ENCODE data around the gene LRMDA. TPM values are rescaled to one million over a fixed set of nuclear protein-coding genes. Genes with fewer than 3 reads are reported as not detected.

Gene LRMDA
- total RNA-seq, 5 donors from 2014 or later (not counting 1 experiment from before 2014, with no cell fraction given): 0.30 to 1.2 TPM; not detected in 3

DNA sequence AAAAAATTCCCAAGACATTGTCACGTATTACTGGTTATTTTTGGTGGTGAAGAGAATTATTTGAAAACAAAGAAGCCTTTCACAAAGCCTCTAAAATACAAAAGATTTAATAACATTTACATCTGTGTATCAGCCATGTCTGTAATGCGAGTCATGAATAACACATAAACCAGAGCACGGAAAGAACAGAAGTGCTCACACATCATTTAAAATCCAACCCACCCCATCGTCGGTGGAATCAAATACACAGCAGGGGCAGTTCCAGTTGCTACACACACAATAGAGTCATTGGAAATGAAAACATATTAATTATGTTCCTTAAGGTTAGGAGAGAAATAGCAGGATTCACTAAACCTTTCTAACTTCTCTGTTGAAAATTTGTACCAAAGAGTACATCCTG, 1108.9 kb downstream of the LRMDA start:
- H3K4me3 ChIP-seq (ENCODE audit: control insufficient read depth in 1 of 2, extremely low read depth in 1 of 2, low read length in 1 of 2): no peak overlapping the region
- ChIA-PET POLR2A (no interaction called here), CTCF (no interaction called here)
- no peaks in the 10 kb centered on the region for H3K4me1 ChIP-seq (ENCODE audit: control insufficient read depth in 1 of 2, extremely low read depth in 1 of 2, insufficient read depth in 2 of 2, low read length in 2 of 2)
- H3K36me3 ChIP-seq (ENCODE audit: control insufficient read depth in 2 of 2, extremely low read depth in 1 of 2, insufficient read depth in 1 of 2, low read length in 1 of 2): no peaks in the 10 kb centered on the region
- Mint-ChIP-seq H3K4me1 (no peaks in the 10 kb centered on the region), H3K27me3 (no peaks in the 10 kb centered on the region), H3K9me3 (peaks cover 0 to 3% (median 0%) of the 10 kb centered on the region in 3 donors), H3K36me3 (no peaks in the 10 kb centered on the region), H3K4me3 (no peak overlapping the region), H3K27ac (no peak overlapping the region)
- no peaks in the 10 kb centered on the region for H3K9me3 ChIP-seq
- 83% methylated on average over 1 of the region's 5 CpGs for WGBS (ENCODE audit: insufficient coverage)
- no peak for DNase-seq
- no peak for ATAC-seq (replicated peaks in 1 of 4)
- H3K27me3 ChIP-seq (replicated peaks in 1 of 2; ENCODE audit: control insufficient read depth in 2 of 2, extremely low read depth in 1 of 2, insufficient read depth in 2 of 2, low read length in 1 of 2): no peaks in the 10 kb centered on the region
- no peak overlapping the region for H3K27ac ChIP-seq (ENCODE audit: low read length)

DNA sequence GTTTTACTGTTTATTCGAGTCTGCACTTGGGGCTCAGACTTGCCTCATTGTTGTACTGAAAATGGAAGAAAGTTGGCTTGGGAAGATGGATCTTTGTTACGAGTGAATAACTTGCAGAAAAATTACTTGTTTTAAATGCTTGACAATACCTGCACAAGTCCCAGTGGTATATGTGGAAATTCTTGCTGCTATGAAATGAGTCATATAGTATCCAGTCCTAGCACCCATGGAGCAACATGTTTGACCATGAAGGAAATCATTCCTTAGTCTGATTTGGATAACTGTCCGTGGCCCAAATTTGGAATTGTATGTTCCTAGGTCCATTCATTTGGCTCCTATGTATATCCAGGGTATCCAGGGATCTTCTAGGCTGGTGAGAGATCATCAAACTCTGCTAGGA, 1109.4 kb downstream of the LRMDA start:
- Mint-ChIP-seq H3K4me1 (no peaks in the 10 kb centered on the region), H3K36me3 (no peaks in the 10 kb centered on the region), H3K27ac (no peak overlapping the region), H3K9me3 (peaks cover 0 to 3% (median 0%) of the 10 kb centered on the region in 3 donors), H3K27me3 (no peaks in the 10 kb centered on the region), H3K4me3 (no peak overlapping the region)
- H3K27me3 ChIP-seq (replicated peaks in 1 of 2; ENCODE audit: control insufficient read depth in 2 of 2, extremely low read depth in 1 of 2, insufficient read depth in 2 of 2, low read length in 1 of 2): no peaks in the 10 kb centered on the region
- H3K27ac ChIP-seq (ENCODE audit: low read length): no peak overlapping the region
- H3K4me1 ChIP-seq (ENCODE audit: control insufficient read depth in 1 of 2, extremely low read depth in 1 of 2, insufficient read depth in 2 of 2, low read length in 2 of 2): no peaks in the 10 kb centered on the region
- H3K4me3 ChIP-seq (ENCODE audit: control insufficient read depth in 1 of 2, extremely low read depth in 1 of 2, low read length in 1 of 2): no peak overlapping the region
- no peaks in the 10 kb centered on the region for H3K36me3 ChIP-seq (ENCODE audit: control insufficient read depth in 2 of 2, extremely low read depth in 1 of 2, insufficient read depth in 1 of 2, low read length in 1 of 2)
- DNase-seq (no peak), ATAC-seq (replicated peaks in 1 of 4) (no peak)
- no peaks in the 10 kb centered on the region for H3K9me3 ChIP-seq
- POLR2A ChIA-PET: no interaction called here
- CTCF ChIA-PET: no interaction called here
- WGBS (ENCODE audit: insufficient coverage): 50% methylated on average over 1 of the region's 3 CpGs

DNA sequence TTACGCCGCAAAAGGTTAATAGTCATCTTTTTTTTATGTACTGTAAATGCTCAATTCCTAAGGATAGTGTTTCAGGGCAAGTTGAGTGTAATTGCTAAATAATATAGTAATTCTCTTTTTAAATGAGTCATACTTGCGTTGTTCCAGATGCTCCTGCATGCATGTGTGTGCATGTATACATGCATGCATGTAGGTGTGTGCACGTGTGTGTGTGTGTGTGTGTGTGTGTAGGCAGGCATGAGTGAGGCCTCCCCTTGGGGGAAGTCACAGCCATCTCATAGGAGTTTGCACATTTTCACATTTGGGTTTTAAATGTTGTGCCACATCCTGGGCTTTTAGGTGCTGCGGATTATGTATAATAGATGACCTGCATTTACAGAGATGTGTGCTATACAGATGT, 1110.4 kb downstream of the LRMDA start:
- DNase-seq: no peak
- Histone ChIP-seq H3K9me3 (no peaks in the 10 kb centered on the region), H3K36me3 (ENCODE audit: control insufficient read depth in 2 of 2, extremely low read depth in 1 of 2, insufficient read depth in 1 of 2, low read length in 1 of 2) (no peaks in the 10 kb centered on the region), H3K4me3 (ENCODE audit: control insufficient read depth in 1 of 2, extremely low read depth in 1 of 2, low read length in 1 of 2) (no peak overlapping the region), H3K27me3 (replicated peaks in 1 of 2; ENCODE audit: control insufficient read depth in 2 of 2, extremely low read depth in 1 of 2, insufficient read depth in 2 of 2, low read length in 1 of 2) (no peaks in the 10 kb centered on the region), H3K27ac (ENCODE audit: low read length) (no peak overlapping the region), H3K4me1 (ENCODE audit: control insufficient read depth in 1 of 2, extremely low read depth in 1 of 2, insufficient read depth in 2 of 2, low read length in 2 of 2) (no peaks in the 10 kb centered on the region)
- H3K27ac Mint-ChIP-seq: no peak overlapping the region
- H3K4me1 Mint-ChIP-seq: no peaks in the 10 kb centered on the region
- WGBS (ENCODE audit: insufficient coverage): 90% methylated on average over 2 of the region's 5 CpGs
- H3K27me3 Mint-ChIP-seq: no peaks in the 10 kb centered on the region
- no peak overlapping the region for H3K4me3 Mint-ChIP-seq
- CTCF ChIA-PET: no interaction called here
- ATAC-seq (replicated peaks in 1 of 4): no peak
- H3K36me3 Mint-ChIP-seq: no peaks in the 10 kb centered on the region
- POLR2A ChIA-PET: no interaction called here
- peaks cover 0 to 3% (median 0%) of the 10 kb centered on the region in 3 donors for H3K9me3 Mint-ChIP-seq

DNA sequence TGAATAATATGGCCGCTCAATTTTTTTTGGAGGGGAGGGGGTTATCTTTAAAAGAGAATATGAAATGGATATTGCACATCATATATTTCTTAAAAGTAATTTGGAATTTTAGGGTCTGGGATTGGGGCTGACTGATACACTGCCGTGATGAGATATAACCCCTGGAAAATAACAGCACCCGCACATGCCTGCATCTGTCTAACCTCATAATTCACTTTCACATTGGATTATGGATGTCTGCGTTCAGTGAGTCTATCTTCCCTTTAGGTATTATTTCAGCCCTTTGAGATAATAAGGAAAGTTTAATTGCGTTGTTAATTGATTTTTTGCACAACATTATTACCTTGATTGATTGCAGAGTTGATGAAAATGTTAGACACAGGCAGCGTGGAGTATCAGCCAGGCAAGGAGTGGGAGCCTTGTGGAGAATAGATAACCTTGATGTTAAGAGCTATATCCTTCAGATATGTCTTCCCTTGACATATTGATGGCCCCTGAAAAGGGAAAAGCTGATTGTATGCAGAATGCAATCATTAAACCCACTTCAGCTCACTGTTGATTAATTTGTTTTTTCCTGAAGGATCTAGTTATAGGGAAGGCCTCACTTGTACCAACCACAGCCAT, 1111.0 kb downstream of the LRMDA start:
- no peak for ATAC-seq (replicated peaks in 1 of 4)
- POLR2A ChIA-PET: no interaction called here

DNA sequence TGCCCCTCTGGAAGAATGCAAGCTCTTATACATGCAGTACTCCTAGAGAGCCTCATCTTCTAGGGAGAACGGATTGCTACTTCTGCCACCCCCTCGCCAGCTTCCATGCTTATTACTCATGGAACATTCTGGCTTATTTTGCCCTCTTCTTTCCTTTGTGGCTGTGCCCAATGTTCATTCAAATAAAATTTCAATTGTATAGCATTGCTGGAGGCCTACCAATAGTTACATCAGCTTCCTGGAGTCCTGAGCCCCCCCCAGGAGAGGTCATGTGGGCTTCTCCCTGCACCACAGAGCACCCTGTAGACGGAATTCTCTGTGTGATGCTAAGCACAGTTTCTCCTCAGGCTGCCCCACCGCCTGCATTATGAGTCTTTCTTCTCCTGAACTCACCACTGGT, 1112.2 kb downstream of the LRMDA start:
- H3K36me3 Mint-ChIP-seq: no peaks in the 10 kb centered on the region
- H3K27ac ChIP-seq (ENCODE audit: low read length): no peak overlapping the region

More for the DNA sequence above, 1111.0 kb downstream of the LRMDA start:
- no peak overlapping the region for H3K27ac ChIP-seq (ENCODE audit: low read length)
- H3K4me3 ChIP-seq (ENCODE audit: control insufficient read depth in 1 of 2, extremely low read depth in 1 of 2, low read length in 1 of 2): no peak overlapping the region
- CTCF ChIA-PET: interaction anchor here in 1 of 2 donors (1.1 kb wide), 1 partner anchor 12 kb away, joined by 3 read pairs; no protein-coding TSS in a partner anchor
- Mint-ChIP-seq H3K27me3 (no peaks in the 10 kb centered on the region), H3K36me3 (no peaks in the 10 kb centered on the region), H3K9me3 (peaks cover 0 to 3% (median 0%) of the 10 kb centered on the region in 3 donors), H3K4me1 (peaks cover 0 to under 1% (median 0%) of the 10 kb centered on the region in 3 donors), H3K4me3 (no peak overlapping the region), H3K27ac (no peak overlapping the region)
- H3K4me1 ChIP-seq (ENCODE audit: control insufficient read depth in 1 of 2, extremely low read depth in 1 of 2, insufficient read depth in 2 of 2, low read length in 2 of 2): no peaks in the 10 kb centered on the region
- no CpG with 5 or more reads among the region's 6 CpGs for WGBS (ENCODE audit: insufficient coverage)
- H3K27me3 ChIP-seq (replicated peaks in 1 of 2; ENCODE audit: control insufficient read depth in 2 of 2, extremely low read depth in 1 of 2, insufficient read depth in 2 of 2, low read length in 1 of 2): no peaks in the 10 kb centered on the region
- H3K9me3 ChIP-seq: no peaks in the 10 kb centered on the region
- H3K36me3 ChIP-seq (ENCODE audit: control insufficient read depth in 2 of 2, extremely low read depth in 1 of 2, insufficient read depth in 1 of 2, low read length in 1 of 2): no peaks in the 10 kb centered on the region
- DNase-seq: no peak

DNA sequence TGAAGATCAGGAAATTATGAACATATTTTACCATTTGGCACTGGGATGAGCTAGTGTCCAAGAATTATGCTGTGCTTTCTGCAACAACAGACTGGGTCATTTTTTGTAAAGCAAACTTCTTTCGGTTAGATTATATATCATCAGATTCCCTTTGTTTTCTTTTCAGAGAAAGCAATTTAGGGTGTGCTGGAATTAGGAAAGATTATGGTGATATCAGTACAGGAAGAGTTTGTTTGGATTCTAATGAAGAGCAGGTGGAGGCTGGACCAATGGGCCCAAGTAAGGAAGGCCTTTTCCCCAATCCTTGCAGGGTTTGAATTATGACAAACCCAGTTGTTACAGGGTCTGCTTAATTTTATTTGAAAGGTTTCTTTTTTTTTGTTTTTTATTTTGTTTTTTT, 1113.4 kb downstream of the LRMDA start:
- no CpG with 5 or more reads among the region's 1 CpG for WGBS (ENCODE audit: insufficient coverage)

More for the DNA sequence above, 1112.2 kb downstream of the LRMDA start:
- H3K4me3 Mint-ChIP-seq: no peak overlapping the region
- ChIA-PET POLR2A (no interaction called here), CTCF (interaction anchor here in 1 of 2 donors (1.1 kb wide), 1 partner anchor 13 kb away, joined by 3 read pairs; no protein-coding TSS in a partner anchor)
- H3K27me3 Mint-ChIP-seq: no peaks in the 10 kb centered on the region
- H3K27me3 ChIP-seq (replicated peaks in 1 of 2; ENCODE audit: control insufficient read depth in 2 of 2, extremely low read depth in 1 of 2, insufficient read depth in 2 of 2, low read length in 1 of 2): no peaks in the 10 kb centered on the region
- DNase-seq (no peak), ATAC-seq (replicated peaks in 1 of 4) (no peak)
- H3K4me1 ChIP-seq (ENCODE audit: control insufficient read depth in 1 of 2, extremely low read depth in 1 of 2, insufficient read depth in 2 of 2, low read length in 2 of 2): no peaks in the 10 kb centered on the region
- H3K27ac Mint-ChIP-seq: no peak overlapping the region
- H3K36me3 ChIP-seq (ENCODE audit: control insufficient read depth in 2 of 2, extremely low read depth in 1 of 2, insufficient read depth in 1 of 2, low read length in 1 of 2): no peaks in the 10 kb centered on the region
- 50% methylated on average over 1 of the region's 4 CpGs for WGBS (ENCODE audit: insufficient coverage)
- H3K4me3 ChIP-seq (ENCODE audit: control insufficient read depth in 1 of 2, extremely low read depth in 1 of 2, low read length in 1 of 2): no peak overlapping the region
- no peaks in the 10 kb centered on the region for H3K9me3 Mint-ChIP-seq
- H3K4me1 Mint-ChIP-seq: peaks cover 0 to 3% (median 0%) of the 10 kb centered on the region in 3 donors
- no peaks in the 10 kb centered on the region for H3K9me3 ChIP-seq

More for the DNA sequence above, 1113.4 kb downstream of the LRMDA start:
- no peaks in the 10 kb centered on the region for H3K27me3 ChIP-seq (replicated peaks in 1 of 2; ENCODE audit: control insufficient read depth in 2 of 2, extremely low read depth in 1 of 2, insufficient read depth in 2 of 2, low read length in 1 of 2)
- H3K27ac Mint-ChIP-seq: no peak overlapping the region
- no peak overlapping the region for H3K27ac ChIP-seq (ENCODE audit: low read length)
- no peaks in the 10 kb centered on the region for H3K4me1 ChIP-seq (ENCODE audit: control insufficient read depth in 1 of 2, extremely low read depth in 1 of 2, insufficient read depth in 2 of 2, low read length in 2 of 2)
- H3K36me3 ChIP-seq (ENCODE audit: control insufficient read depth in 2 of 2, extremely low read depth in 1 of 2, insufficient read depth in 1 of 2, low read length in 1 of 2): no peaks in the 10 kb centered on the region
- H3K4me1 Mint-ChIP-seq: peaks cover 0 to 3% (median 0%) of the 10 kb centered on the region in 3 donors
- CTCF ChIA-PET: interaction anchor here in 1 of 2 donors (0.6 kb wide), 1 partner anchor 110 kb away, joined by 3 read pairs; no protein-coding TSS in a partner anchor
- POLR2A ChIA-PET: interaction anchor here (0.6 to 0.7 kb wide), 3 partner anchors 41 to 1145 kb away, joined by 3 to 4 read pairs (median 3); no protein-coding TSS in a partner anchor
- no peak overlapping the region for H3K4me3 ChIP-seq (ENCODE audit: control insufficient read depth in 1 of 2, extremely low read depth in 1 of 2, low read length in 1 of 2)
- H3K4me3 Mint-ChIP-seq: no peak overlapping the region
- no peak for ATAC-seq (replicated peaks in 1 of 4)
- H3K27me3 Mint-ChIP-seq: no peaks in the 10 kb centered on the region
- no peaks in the 10 kb centered on the region for H3K9me3 ChIP-seq
- H3K36me3 Mint-ChIP-seq: no peaks in the 10 kb centered on the region
- no peaks in the 10 kb centered on the region for H3K9me3 Mint-ChIP-seq
- no peak for DNase-seq

Data from T-cell (primary cell).